Activated B cell treated with CpG ODN at 0.5 μM for 24 hours (primary cell): ENCODE data around the gene TPRN. TPM values are rescaled to one million over a fixed set of nuclear protein-coding genes. Genes with fewer than 3 reads are reported as not detected.

Experiments
- ATAC-seq: fragments of 200-7000 bp; cut with Tn5 transposase; one replicate; pipeline ENCODE4 v1.10.0; 2021; ENCODE audit warnings: low read depth, mild to moderate bottlenecking, moderate library complexity
- CTCF ChIA-PET: fragments of 350-600 bp; sonication (Branson Sonifier 250); formaldehyde crosslinking; loops from one replicate; lab custom pipeline; 2021; ENCODE audit warnings: antibody characterized with exemption; lab: Charles Lee
- POLR2A ChIA-PET: fragments of 350-600 bp; sonication (Branson Sonifier 250); formaldehyde crosslinking; loops from one replicate; lab custom pipeline; 2021; ENCODE audit warnings: antibody characterized with exemption; lab: Charles Lee
- DNase-seq: peaks from one replicate; pipeline ENCODE4 v3.0.0; 2022
- H3K27ac Mint-ChIP-seq: one replicate; pipeline ENCODE4 v1.8.0; 2020; ENCODE audit warnings: mixed read lengths
- H3K27me3 Mint-ChIP-seq: one replicate; pipeline ENCODE4 v1.8.0; 2021; ENCODE audit warnings: mixed read lengths
- H3K36me3 Mint-ChIP-seq: one replicate; pipeline ENCODE4 v1.8.0; 2021; ENCODE audit warnings: low read depth, mixed read lengths
- H3K4me1 Mint-ChIP-seq: one replicate; pipeline ENCODE4 v1.8.0; 2021; ENCODE audit warnings: mixed read lengths
- H3K4me3 Mint-ChIP-seq: one replicate; pipeline ENCODE4 v1.8.0; 2020; ENCODE audit warnings: mild to moderate bottlenecking, mixed read lengths
- H3K9me3 Mint-ChIP-seq: one replicate; pipeline ENCODE4 v1.8.0; 2020; ENCODE audit warnings: mixed read lengths
- intact Hi-C: fragments of 100-400 bp; cut with micrococcal nuclease; formaldehyde crosslinking; loops from one replicate; pipeline ENCODE4 v1.15.1; 2024
- total RNA-seq: library from RNA; stranded (reverse); gene quantifications from 2 replicates; pipeline ENCODE4 v1.2.3, GENCODE V29; 2022
- TF ChIP-seq, protein P1 (sequence below): fragments of 200-600 bp; IDR thresholded peaks from one replicate; pipeline ENCODE4 v1.8.0; 2022; ENCODE audit warnings: antibody characterized with exemption, mild to moderate bottlenecking

TPRN gene
- total RNA-seq, 1 donor from 2014 or later, result 11.4 TPM

DNA sequence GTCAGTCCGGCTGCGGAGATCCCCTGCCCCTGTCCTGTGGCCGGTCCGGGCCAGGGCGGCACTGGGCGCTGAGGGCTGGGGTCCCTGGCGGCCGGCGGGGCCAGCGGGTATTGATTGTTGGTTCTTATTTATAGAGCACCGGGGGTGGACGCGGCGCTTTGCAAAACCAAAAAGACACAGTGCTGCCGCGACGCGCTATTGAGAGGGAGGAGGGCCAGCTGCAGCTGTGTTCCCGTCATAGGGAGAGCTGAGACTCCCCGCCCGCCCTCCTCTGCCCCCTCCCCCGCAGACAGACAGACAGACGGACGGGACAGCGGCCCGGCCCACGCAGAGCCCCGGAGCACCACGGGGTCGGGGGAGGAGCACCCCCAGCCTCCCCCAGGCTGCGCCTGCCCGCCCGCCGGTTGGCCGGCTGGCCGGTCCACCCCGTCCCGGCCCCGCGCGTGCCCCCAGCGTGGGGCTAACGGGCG lies 33.2 kb downstream of the TPRN start:
- Mint-ChIP-seq H3K27ac (no peak overlapping the region), H3K27me3 (peaks cover 21% of the 10 kb centered on the region), H3K4me1 (peaks cover 11% of the 10 kb centered on the region), H3K36me3 (no peaks in the 10 kb centered on the region), H3K9me3 (no peaks in the 10 kb centered on the region), H3K4me3 (no peak overlapping the region)
- ATAC-seq (no peak), DNase-seq (no peak)
- ChIA-PET CTCF (no interaction called here), POLR2A (interaction anchor here (0.6 to 1.4 kb wide), 3 partner anchors 18 to 100 kb away, joined by 3 to 5 read pairs (median 3); partner anchors contain the start of genes ANAPC2 and SSNA1)
- TF ChIP-seq, protein P1, sequence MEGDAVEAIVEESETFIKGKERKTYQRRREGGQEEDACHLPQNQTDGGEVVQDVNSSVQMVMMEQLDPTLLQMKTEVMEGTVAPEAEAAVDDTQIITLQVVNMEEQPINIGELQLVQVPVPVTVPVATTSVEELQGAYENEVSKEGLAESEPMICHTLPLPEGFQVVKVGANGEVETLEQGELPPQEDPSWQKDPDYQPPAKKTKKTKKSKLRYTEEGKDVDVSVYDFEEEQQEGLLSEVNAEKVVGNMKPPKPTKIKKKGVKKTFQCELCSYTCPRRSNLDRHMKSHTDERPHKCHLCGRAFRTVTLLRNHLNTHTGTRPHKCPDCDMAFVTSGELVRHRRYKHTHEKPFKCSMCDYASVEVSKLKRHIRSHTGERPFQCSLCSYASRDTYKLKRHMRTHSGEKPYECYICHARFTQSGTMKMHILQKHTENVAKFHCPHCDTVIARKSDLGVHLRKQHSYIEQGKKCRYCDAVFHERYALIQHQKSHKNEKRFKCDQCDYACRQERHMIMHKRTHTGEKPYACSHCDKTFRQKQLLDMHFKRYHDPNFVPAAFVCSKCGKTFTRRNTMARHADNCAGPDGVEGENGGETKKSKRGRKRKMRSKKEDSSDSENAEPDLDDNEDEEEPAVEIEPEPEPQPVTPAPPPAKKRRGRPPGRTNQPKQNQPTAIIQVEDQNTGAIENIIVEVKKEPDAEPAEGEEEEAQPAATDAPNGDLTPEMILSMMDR, result no peak
- intact Hi-C loops, result loop anchor here (5.0 to 10.0 kb wide), 2 partner anchors 40 to 323 kb away; partner anchors contain the start of genes AJM1 and PHPT1

DNA sequence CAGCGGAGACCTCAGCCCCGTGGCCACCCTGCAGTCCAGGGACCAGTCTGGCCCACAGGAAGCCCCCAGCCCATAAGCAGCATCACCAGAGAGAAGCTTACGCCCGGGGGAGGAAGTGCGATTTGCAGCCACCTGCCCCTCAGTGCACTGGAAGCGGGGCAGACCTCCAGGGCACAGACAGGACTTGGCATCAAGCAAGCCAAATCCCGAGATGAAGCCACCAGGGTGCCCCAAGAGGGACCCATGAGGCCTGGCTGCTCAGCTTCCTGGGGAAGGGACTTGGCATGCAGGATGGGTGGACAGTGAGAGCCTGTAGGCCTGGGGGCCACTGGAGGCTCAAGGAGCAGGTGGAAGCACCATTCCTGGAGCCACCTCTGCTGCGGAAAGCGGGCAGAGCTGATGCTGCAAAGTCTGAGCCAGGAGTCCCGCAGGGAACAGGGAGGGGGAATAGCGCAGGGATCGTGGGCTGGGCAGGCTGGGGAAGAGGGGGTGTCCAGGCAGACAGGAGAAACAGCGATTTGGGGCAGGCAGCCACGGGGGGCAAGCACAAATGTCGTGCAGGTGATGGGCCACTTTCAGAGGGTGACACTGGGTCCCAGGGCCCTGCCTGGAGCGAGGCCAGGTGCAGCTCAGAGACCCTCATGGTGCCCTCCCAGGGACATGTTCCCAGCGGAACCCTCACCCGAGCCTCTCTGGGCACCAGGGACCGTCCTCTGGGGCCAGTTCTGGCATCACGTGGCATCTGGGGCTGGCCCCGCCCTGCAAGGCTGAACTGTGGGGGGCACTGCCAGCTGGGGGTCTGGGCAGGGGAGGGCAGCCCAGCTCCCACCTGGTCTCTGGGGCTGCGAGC lies 33.9 kb downstream of the TPRN start:
- peaks cover 12% of the 10 kb centered on the region for H3K4me1 Mint-ChIP-seq
- ATAC-seq, result no peak
- intact Hi-C loops, result loop anchor here (5.0 to 10.0 kb wide), 2 partner anchors 39 to 322 kb away; partner anchors contain the start of genes AJM1 and PHPT1
- no peak for DNase-seq
- no peak overlapping the region for H3K4me3 Mint-ChIP-seq
- TF ChIP-seq, protein P1, result no peak
- no peaks in the 10 kb centered on the region for H3K36me3 Mint-ChIP-seq
- ChIA-PET CTCF (no interaction called here), POLR2A (interaction anchor here (0.6 to 1.4 kb wide), 3 partner anchors 17 to 100 kb away, joined by 3 to 5 read pairs (median 3); partner anchors contain the start of genes ANAPC2 and SSNA1)
- H3K9me3 Mint-ChIP-seq, result no peaks in the 10 kb centered on the region
- H3K27ac Mint-ChIP-seq, result no peak overlapping the region
- peaks cover 23% of the 10 kb centered on the region for H3K27me3 Mint-ChIP-seq

DNA sequence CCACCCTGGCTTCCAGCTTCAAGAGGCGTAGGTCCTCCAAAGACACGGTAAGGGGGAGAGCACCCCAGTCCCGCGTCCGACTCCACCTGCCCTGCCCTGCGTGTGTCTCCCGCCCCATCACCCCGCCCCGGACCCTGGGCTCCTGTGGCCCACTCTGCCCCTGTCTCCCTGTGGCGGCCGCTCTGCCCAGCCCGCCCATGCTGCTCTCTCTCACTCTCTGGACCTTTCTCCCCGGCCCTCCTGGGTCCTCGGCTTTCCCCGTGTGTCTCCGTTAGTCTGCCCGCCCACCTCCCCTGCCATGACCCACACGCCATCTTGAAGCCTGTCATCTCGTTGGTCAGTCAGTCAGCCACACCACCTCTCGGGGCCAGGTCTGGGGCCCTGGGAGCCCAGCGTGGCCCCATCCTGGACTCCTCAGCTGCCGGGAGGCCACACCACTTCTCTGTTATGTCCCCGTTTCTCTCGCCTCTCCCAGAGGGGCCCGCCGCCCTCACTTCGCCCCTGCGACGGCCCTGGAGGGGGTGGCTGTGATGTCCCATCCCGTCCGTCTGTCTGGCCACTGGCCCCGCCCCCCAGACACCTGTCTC lies 35.2 kb downstream of the TPRN start:
- DNase-seq (no peak), ATAC-seq (no peak)
- Mint-ChIP-seq H3K9me3 (no peaks in the 10 kb centered on the region), H3K27me3 (peaks cover 19% of the 10 kb centered on the region), H3K4me3 (no peak overlapping the region), H3K4me1 (peaks cover 12% of the 10 kb centered on the region), H3K27ac (no peak overlapping the region), H3K36me3 (no peaks in the 10 kb centered on the region)
- intact Hi-C loops, result loop anchor here (5.0 to 10.0 kb wide), 2 partner anchors 38 to 321 kb away; partner anchors contain the start of genes AJM1 and PHPT1
- TF ChIP-seq, protein P1, result no peak
- ChIA-PET POLR2A (no interaction called here), CTCF (no interaction called here)

DNA sequence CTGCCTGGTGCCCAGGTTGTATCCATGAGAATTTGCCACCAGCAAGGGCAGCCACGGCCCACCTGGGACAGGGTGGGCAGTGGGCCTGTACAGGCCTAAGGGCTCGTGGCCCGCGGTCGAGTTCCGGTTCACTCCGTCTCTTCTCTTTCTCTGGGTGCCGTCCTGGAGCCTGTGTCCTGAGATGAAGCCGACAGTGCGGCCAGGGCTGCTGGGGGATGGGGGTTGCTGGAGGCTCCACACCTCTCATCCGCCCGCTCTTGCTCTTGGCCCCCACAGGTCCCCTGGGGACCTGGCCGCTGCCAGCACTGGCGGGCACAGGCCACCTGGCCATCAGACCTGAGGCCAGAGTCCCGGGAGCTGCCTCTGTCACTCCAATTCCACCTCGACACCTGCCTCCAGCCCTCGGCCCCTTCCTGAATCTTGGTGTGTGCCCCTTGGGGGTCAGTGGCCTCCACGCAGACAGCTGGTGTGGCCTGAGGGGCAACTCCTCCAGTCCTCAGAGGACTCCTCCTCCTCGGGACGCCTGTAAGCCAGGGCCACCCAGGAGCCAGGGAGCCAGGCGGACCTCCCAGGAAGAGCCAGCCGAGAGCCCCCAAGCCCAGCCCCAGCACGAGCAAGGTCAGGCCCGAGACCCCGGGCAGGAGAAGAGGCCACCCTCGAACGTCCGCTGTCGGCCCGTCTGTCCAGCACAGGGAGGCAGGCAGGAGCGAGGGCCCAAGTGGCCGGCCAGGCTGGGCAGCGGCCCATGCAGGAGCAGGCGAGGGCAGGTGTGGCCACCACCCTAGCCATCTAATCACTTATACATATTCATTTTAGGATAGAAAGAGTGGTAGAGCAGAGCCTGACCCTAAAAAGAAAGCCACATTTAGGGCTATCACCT lies 35.9 kb downstream of the TPRN start:
- DNase-seq (no peak), ATAC-seq (no peak)
- no peaks in the 10 kb centered on the region for H3K9me3 Mint-ChIP-seq
- POLR2A ChIA-PET, result interaction anchor here (1.6 kb wide), 1 partner anchor 35 kb away, joined by 5 read pairs; no protein-coding TSS in a partner anchor
- H3K36me3 Mint-ChIP-seq, result no peaks in the 10 kb centered on the region
- no peak overlapping the region for H3K27ac Mint-ChIP-seq
- TF ChIP-seq, protein P1, result no peak
- CTCF ChIA-PET, result no interaction called here
- H3K4me3 Mint-ChIP-seq, result no peak overlapping the region
- intact Hi-C loops, result loop anchor here (5.0 to 10.0 kb wide), 2 partner anchors 37 to 320 kb away; partner anchors contain the start of genes AJM1 and PHPT1
- peaks cover 12% of the 10 kb centered on the region for H3K4me1 Mint-ChIP-seq
- H3K27me3 Mint-ChIP-seq, result peaks cover 21% of the 10 kb centered on the region
